GM10248 (cell line): ENCODE measurements around the gene C4orf33.

ENCODE experiments used
- CTCF ChIA-PET: fragments of 300-600 bp; sonication (Branson Sonifier 250); formaldehyde crosslinking; extraction: SDS; loops from one replicate; lab custom pipeline; 2021; ENCODE audit warnings: antibody characterized with exemption; lab: Yijun Ruan, JAX
- POLR2A ChIA-PET: fragments of 350-650 bp; sonication (Branson Sonifier 250); formaldehyde crosslinking; extraction: SDS; loops from one replicate; lab custom pipeline; 2020; ENCODE audit warnings: antibody characterized with exemption; lab: Yijun Ruan, JAX
- DNase-seq: peaks from one replicate; pipeline ENCODE4 v3.0.0; 2012; ENCODE audit errors: extremely low spot score
- TF ChIP-seq, protein P1 (sequence below): IDR thresholded peaks from 2 replicates; pipeline ENCODE4 v1.5.1; 2012; ENCODE audit warnings: mild to moderate bottlenecking, low read depth; ENCODE audit errors: extremely low read depth, missing control alignments, control extremely low read depth

Gene C4orf33

DNA sequence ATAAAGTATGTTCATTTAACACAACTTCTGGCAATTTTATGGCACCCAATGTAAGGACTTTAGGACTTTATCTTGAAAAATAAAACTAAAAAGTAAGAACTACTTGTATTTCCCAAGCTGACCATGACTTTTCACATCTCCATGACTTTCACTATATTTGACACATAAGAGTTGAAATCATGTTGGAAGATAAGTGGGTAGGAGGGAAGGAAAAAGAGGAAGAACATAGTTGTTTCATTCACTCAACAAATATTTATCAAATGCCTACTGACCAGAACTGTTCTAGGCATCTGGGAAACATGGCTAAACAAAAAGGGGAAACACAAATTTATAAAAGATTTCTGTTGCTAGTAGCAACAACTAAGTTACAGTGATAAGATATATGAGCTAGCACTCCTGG, 18.6 kb upstream of the C4orf33 start:
- CTCF ChIA-PET, result interaction anchor here (1.0 to 2.7 kb wide), 5 partner anchors 11 to 21 kb away, joined by 3 to 9 read pairs (median 3); partner anchors contain the start of gene SCLT1

DNA sequence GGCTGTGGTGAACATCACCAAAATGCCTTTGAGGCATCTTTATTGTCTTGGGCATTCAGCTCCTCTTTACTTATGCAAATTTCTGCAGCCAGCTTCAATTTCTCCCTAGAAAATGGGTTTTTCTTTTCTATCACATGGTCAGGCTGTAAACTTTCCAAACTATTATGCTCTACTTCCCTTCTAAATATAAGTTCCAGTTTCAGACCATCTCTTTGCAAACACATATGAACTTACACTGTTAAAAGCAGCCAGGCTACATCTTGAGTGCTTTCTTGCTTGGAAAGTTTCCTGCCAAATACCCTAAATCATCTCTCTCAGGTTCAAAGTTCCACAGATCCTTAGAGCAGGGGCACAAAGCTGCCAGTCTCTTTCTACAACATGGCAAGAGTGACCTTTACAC, 15.8 kb upstream of the C4orf33 start:
- TF ChIP-seq, protein P1, sequence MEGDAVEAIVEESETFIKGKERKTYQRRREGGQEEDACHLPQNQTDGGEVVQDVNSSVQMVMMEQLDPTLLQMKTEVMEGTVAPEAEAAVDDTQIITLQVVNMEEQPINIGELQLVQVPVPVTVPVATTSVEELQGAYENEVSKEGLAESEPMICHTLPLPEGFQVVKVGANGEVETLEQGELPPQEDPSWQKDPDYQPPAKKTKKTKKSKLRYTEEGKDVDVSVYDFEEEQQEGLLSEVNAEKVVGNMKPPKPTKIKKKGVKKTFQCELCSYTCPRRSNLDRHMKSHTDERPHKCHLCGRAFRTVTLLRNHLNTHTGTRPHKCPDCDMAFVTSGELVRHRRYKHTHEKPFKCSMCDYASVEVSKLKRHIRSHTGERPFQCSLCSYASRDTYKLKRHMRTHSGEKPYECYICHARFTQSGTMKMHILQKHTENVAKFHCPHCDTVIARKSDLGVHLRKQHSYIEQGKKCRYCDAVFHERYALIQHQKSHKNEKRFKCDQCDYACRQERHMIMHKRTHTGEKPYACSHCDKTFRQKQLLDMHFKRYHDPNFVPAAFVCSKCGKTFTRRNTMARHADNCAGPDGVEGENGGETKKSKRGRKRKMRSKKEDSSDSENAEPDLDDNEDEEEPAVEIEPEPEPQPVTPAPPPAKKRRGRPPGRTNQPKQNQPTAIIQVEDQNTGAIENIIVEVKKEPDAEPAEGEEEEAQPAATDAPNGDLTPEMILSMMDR, result no peak
- POLR2A ChIA-PET, result no interaction called here
- DNase-seq, result no peak
- CTCF ChIA-PET, result interaction anchor here (1.4 kb wide), 1 partner anchor 17 kb away, joined by 7 read pairs; no protein-coding TSS in a partner anchor

More for the DNA sequence above, 18.6 kb upstream of the C4orf33 start:
- POLR2A ChIA-PET, result no interaction called here
- TF ChIP-seq, protein P1, result no peak
- no peak for DNase-seq

DNA sequence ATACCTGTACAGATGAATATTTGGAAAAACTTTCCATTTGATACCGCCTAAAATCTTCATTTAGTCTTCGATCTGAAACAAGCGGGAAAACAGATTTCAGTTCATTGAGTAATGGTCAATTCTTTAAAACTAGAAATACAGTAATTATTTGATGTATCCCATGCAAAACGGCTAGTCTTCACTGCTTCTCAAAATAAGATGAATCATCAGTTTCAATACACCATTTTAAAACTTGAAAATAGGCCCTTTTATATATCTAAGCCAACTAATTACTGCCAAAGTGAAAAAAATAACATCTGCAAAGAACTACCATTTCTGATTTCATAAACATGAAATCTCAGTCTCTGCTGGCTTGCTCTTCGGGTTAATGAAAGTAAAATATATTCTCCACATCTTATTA, 13.7 kb upstream of the C4orf33 start:
- TF ChIP-seq, protein P1, result no peak
- POLR2A ChIA-PET, result no interaction called here
- DNase-seq, result no peak
- CTCF ChIA-PET, result interaction anchor here (1.0 kb wide), 1 partner anchor 67 kb away, joined by 3 read pairs; no protein-coding TSS in a partner anchor

DNA sequence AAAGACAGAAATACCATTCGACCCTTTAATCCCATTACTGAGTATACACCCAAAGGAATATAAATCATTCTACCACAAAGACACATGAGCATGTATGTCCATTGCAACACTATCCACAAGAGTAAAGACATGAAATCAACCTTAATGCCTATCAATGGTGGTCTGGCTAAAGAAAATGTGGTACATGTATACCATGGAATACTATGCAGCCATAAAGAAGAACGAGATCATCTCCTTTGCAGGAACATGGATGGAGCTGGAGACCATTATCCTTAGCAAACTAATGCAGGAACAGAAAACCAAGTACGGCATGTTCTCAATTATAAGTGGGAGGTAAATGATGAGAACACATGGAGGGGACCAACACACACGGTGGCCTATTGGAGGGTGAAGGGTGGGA, 10.5 kb upstream of the C4orf33 start:
- no peak for DNase-seq
- POLR2A ChIA-PET, result no interaction called here
- CTCF ChIA-PET, result no interaction called here
- TF ChIP-seq, protein P1, result no peak

DNA sequence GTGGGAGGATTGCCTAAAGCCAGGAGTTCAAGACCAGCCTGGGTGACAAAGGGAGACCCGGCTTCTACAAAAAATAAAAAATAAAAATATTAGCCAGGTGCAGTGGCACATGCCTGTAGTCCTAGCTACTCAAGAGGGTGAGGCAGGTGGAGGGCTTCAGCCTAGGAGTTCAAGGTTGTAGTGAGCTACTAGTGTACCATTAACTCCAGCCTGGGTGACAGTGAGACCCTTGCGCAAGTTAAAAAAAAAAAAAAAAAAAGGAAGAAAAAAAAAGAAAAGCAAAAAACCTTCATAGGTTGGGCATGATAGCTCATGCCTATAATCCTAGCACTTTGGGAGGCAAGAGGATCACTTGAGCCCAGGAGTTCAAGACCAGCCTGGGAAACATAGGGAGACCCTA, 8.4 kb upstream of the C4orf33 start:
- TF ChIP-seq, protein P1, result no peak
- POLR2A ChIA-PET, result no interaction called here
- CTCF ChIA-PET, result interaction anchor here (0.6 to 2.5 kb wide), 2 partner anchors 8 to 10 kb away, joined by 3 to 9 read pairs; partner anchors contain the start of gene C4orf33
- DNase-seq, result no peak

DNA sequence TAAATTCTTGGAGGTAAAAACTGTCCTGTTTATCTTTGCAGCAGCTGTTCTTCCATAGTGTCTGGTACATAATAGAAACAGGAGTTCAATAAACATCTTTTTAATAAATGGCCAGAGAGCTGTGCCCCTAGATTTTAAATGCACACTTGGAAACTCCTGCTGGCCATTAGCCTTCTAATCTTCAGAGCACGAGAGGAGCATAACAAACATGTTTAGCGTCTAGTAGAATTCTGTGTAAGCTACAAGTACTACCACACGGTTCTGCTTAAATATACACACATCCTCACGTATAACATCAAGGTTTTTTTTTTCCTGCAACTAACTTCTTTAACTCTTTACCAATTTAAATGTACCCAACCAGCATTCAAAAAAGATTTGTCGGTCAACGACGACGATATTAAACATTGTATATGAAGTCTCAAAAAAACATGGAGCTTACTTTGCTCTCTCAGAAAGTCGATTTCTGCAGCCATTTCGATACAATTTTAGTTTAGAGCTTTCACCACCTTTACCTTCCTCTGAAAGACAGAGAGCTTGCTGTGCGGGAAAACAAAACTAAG, 3.2 kb upstream of the C4orf33 start:
- ChIA-PET CTCF (interaction anchor here (1.0 to 2.4 kb wide), 6 partner anchors 13 to 280 kb away, joined by 3 to 11 read pairs (median 4); no protein-coding TSS in a partner anchor), POLR2A (interaction anchor here (0.7 kb wide), 1 partner anchor 280 kb away, joined by 3 read pairs; no protein-coding TSS in a partner anchor)
- no peak for DNase-seq
- TF ChIP-seq, protein P1, result no peak
